K562 (cell line): ENCODE results near the gene ESR2. TPM values are rescaled to one million over a fixed set of nuclear protein-coding genes. Genes with fewer than 3 reads are reported as not detected.

Experiments used
- ATAC-seq: fragments of 200-7000 bp; cut with Tn5 transposase; 3 replicates; pipeline ENCODE4 v1.9.1; 2020; ENCODE audit warnings: moderate library complexity
- BruUV-seq: library from RNA; stranded (reverse); fragments of 400-500 nt; replicated peaks from 2 replicates; lab custom pipeline; 2021; lab: Mats Ljungman, UMichigan
- CTCF ChIA-PET: fragments of 300-600 bp; formaldehyde crosslinking; extraction: SDS; loops from one replicate; lab custom pipeline; 2021; ENCODE audit warnings: low intra/inter-chr PET ratio; lab: Yijun Ruan, JAX
- POLR2A ChIA-PET: fragments of 300-600, 350-650 bp; sonication (Branson Sonifier 250); formaldehyde crosslinking; extraction: SDS; loops from one replicate; lab custom pipeline; 2021; ENCODE audit warnings: antibody characterized with exemption, inconsistent platforms; lab: Yijun Ruan, JAX
- DNase-seq, 4 experiments: peaks; one replicate each; pipeline versions ENCODE4 v3.0.0 to v3.0.0-alpha.2; 2011 to 2018; ENCODE audit warnings: low spot score in 3 of 4, mixed read lengths in 3 of 4; ENCODE audit errors: extremely low read depth in 1 of 4
- FAIRE-seq: peaks from 2 replicates; lab custom pipeline; 2011; peaks lifted over from hg19 to GRCh38; lab: Jason Lieb, UNC
- H2AFZ ChIP-seq: 2 replicates; pipeline ENCODE4 v1.6.0; 2011; ENCODE audit warnings: low read depth, low read length, control low read depth, inconsistent platforms
- H3K27ac ChIP-seq: fragments of 200-600 bp; 3 replicates; pipeline ENCODE4 v1.8.0; 2011; ENCODE audit warnings: low read depth, mild to moderate bottlenecking, control low read depth, inconsistent platforms, low read length, moderate library complexity, mixed read lengths; ENCODE audit errors: extremely low read depth
- H3K27me3 ChIP-seq, 2 experiments: fragments of 300-600 bp in 1 of 2; 2 replicates in 1 of 2; 3 replicates in 1 of 2; pipeline versions ENCODE4 v1.6.0 to v1.8.0; 2011; ENCODE audit warnings: inconsistent platforms in 2 of 2, low read length in 2 of 2, mild to moderate bottlenecking in 1 of 2, mixed read lengths in 1 of 2, moderate library complexity in 1 of 2; ENCODE audit not compliant: control insufficient read depth in 2 of 2, insufficient read depth in 2 of 2
- H3K36me3 ChIP-seq: fragments of 300-600 bp; 3 replicates; pipeline ENCODE4 v1.8.0; 2011; ENCODE audit warnings: mild to moderate bottlenecking, low read length, inconsistent platforms; ENCODE audit not compliant: control insufficient read depth, insufficient read depth
- H3K4me1 ChIP-seq, 2 experiments: fragments of 200-600 bp in 1 of 2; replicated peaks in 1 of 2; 2 replicates in 1 of 2; 3 replicates in 1 of 2; pipeline versions ENCODE4 v1.5.1 to v1.8.0; 2011; ENCODE audit warnings: inconsistent platforms in 2 of 2, low read length in 2 of 2, mild to moderate bottlenecking in 1 of 2, mixed read lengths in 1 of 2, moderate library complexity in 1 of 2; ENCODE audit not compliant: control insufficient read depth in 2 of 2, insufficient read depth in 2 of 2
- H3K4me2 ChIP-seq: 2 replicates; pipeline ENCODE4 v1.6.1; 2011; ENCODE audit warnings: low read length, control low read depth, inconsistent platforms, mixed read lengths; ENCODE audit not compliant: insufficient read depth
- H3K4me3 ChIP-seq: fragments of 200-600 bp; sonication (generic), shearing (Covaris generic); 2 replicates; pipeline ENCODE4 v1.5.1; 2016; ENCODE audit warnings: control low read depth, inconsistent platforms
- H3K79me2 ChIP-seq: fragments of 200-600 bp; 3 replicates; pipeline ENCODE4 v1.8.0; 2011; ENCODE audit warnings: low read length, inconsistent platforms; ENCODE audit not compliant: control insufficient read depth, insufficient read depth
- H3K9ac ChIP-seq, 2 experiments: 2 replicates each; pipeline versions ENCODE4 v1.6.0 to v1.6.1; 2011; ENCODE audit warnings: low read depth in 2 of 2, low read length in 2 of 2, control low read depth in 1 of 2, inconsistent platforms in 1 of 2, mild to moderate bottlenecking in 1 of 2, mixed read lengths in 1 of 2; ENCODE audit not compliant: insufficient read depth in 1 of 2
- H3K9me1 ChIP-seq: one replicate; pipeline ENCODE4 v1.6.0; 2011; ENCODE audit warnings: inconsistent platforms, mild to moderate bottlenecking, low read length, moderate library complexity; ENCODE audit not compliant: control insufficient read depth, insufficient read depth
- H3K9me3 ChIP-seq: replicated peaks from 2 replicates; pipeline ENCODE4 v1.5.1; 2011; ENCODE audit warnings: low read depth, low read length, inconsistent platforms; ENCODE audit not compliant: control insufficient read depth, insufficient read depth
- H4K20me1 ChIP-seq: replicated peaks from 2 replicates; pipeline ENCODE4 v1.6.1; 2011; ENCODE audit warnings: low read length, inconsistent platforms, mixed read lengths; ENCODE audit not compliant: control insufficient read depth, insufficient read depth
- C11orf30 ChIP-seq: fragments of 450-650 bp; IDR thresholded peaks from 2 replicates; pipeline ENCODE4 v1.6.1; 2016; ENCODE audit warnings: low read depth, mild to moderate bottlenecking
- DMBX1 ChIP-seq: fragments of 250-450 bp; sonication (Bioruptor Pico); IDR thresholded peaks from 2 replicates; pipeline ENCODE4 v1.8.0; 2022; ENCODE audit warnings: inconsistent platforms, mild to moderate bottlenecking, moderate library complexity, borderline replicate concordance
- EP300 ChIP-seq: IDR thresholded peaks from 2 replicates; pipeline ENCODE4 v1.6.1; 2012; ENCODE audit warnings: low read length, improper control_type of control experiment
- FOXJ3 ChIP-seq: sonication (generic); formaldehyde crosslinking; IDR thresholded peaks from 2 replicates; pipeline ENCODE4 v1.4.0; 2020; ENCODE audit warnings: mild to moderate bottlenecking, missing genetic modification reagents
- FOXK2 ChIP-seq, 2 experiments: fragments of 450-650 bp; IDR thresholded peaks in 1 of 2; conservative IDR thresholded peaks in 1 of 2; 2 replicates each; pipeline ENCODE4 v1.6.1; 2016; ENCODE audit warnings: low read depth in 2 of 2, mild to moderate bottlenecking in 1 of 2
- JUN ChIP-seq, 2 experiments: sonication (generic) in 1 of 2; formaldehyde crosslinking in 1 of 2; IDR thresholded peaks; 2 replicates each; pipeline versions ENCODE4 v1.6.1 to v1.8.0; 2012 to 2022; ENCODE audit warnings: borderline replicate concordance in 2 of 2, mild to moderate bottlenecking in 2 of 2, improper control_type of control experiment in 1 of 2, low read depth in 1 of 2, low read length in 1 of 2, missing genetic modification reagents in 1 of 2
- MNT ChIP-seq, 2 experiments: fragments of 450-650 bp; conservative IDR thresholded peaks; 2 replicates each; pipeline ENCODE4 v1.6.1; 2017; ENCODE audit warnings: mild to moderate bottlenecking in 2 of 2, moderate library complexity in 2 of 2
- NRF1 ChIP-seq, 2 experiments: fragments of 450-650 bp; IDR thresholded peaks in 1 of 2; conservative IDR thresholded peaks in 1 of 2; 2 replicates each; pipeline ENCODE4 v1.6.1; 2014; ENCODE audit warnings: mild to moderate bottlenecking in 2 of 2
- PPARD ChIP-seq: fragments of 250-450 bp; sonication (Bioruptor Pico); IDR thresholded peaks from 2 replicates; pipeline ENCODE4 v1.8.0; 2022; ENCODE audit warnings: inconsistent platforms, mild to moderate bottlenecking, moderate library complexity
- TBL1XR1 ChIP-seq, 2 experiments: IDR thresholded peaks; 2 replicates each; pipeline ENCODE4 v1.6.1; 2012; ENCODE audit warnings: improper control_type of control experiment in 2 of 2, low read length in 2 of 2, mild to moderate bottlenecking in 1 of 2
- THRB ChIP-seq: fragments of 450-650 bp; formaldehyde crosslinking; conservative IDR thresholded peaks from 2 replicates; pipeline ENCODE4 v1.4.0; 2022; ENCODE audit warnings: mild to moderate bottlenecking, missing genetic modification characterization
- ZNF12 ChIP-seq: sonication (generic); formaldehyde crosslinking; IDR thresholded peaks from 2 replicates; pipeline ENCODE4 v1.4.0; 2020; ENCODE audit warnings: mild to moderate bottlenecking, missing genetic modification reagents
- ZNF146 ChIP-seq: IDR thresholded peaks from one replicate; pipeline ENCODE4 v1.6.1; 2018; ENCODE audit warnings: missing compliant biosample characterization; ENCODE audit not compliant: unreplicated experiment
- ZNF77 ChIP-seq: fragments of 250-450 bp; sonication (Bioruptor Pico); IDR thresholded peaks from 2 replicates; pipeline ENCODE4 v1.5.0; 2020
- WGBS: fragments of 100-300 bp; shearing (Covaris generic); methylation state at CpG from one replicate; pipeline ENCODE4 v1.1.6; 2016; ENCODE audit warnings: low coverage, mixed read lengths; ENCODE audit not compliant: insufficient coverage; ENCODE audit errors: missing lambda C conversion rate; 5-methylcytosine and 5-hydroxymethylcytosine counted together
- in situ Hi-C: fragments of 300-500 bp; cut with MboI; formaldehyde crosslinking; loops from 4 replicates; pipeline ENCODE4 v1.15.0; 2018; ENCODE audit warnings: inconsistent platforms, mixed read lengths
- intact Hi-C: fragments of 100-400 bp; cut with micrococcal nuclease; formaldehyde crosslinking; loops from 2 replicates; pipeline ENCODE4 v1.14.2; 2022
- polyA plus RNA-seq, 8 experiments: library from polyadenylated mRNA; depleted of rRNA in 4 of 8; stranded (reverse) in 5 of 8; unstranded in 3 of 8; fragments of >200 nt; fragmentation: Nextera tagmentation in 2 of 8; fragmentation: Illumina TruSeq in 1 of 8; extraction: Ambion mirVana in 2 of 8; extraction: Trizol in 1 of 8; gene quantifications; 2 replicates each; pipeline versions ENCODE4 v1.2.1 to v1.2.3, GENCODE V29; 2011 to 2014; ENCODE audit warnings: inconsistent platforms in 1 of 8, missing spikeins in 1 of 8
- total RNA-seq, 7 experiments: library from RNA; depleted of rRNA in 6 of 7; stranded (reverse); fragments of >200 nt in 6 of 7; fragmentation: Illumina TruSeq in 2 of 7; extraction: Trizol in 2 of 7; gene quantifications; 2 replicates each; pipeline versions ENCODE4 v1.2.1 to v1.2.3, GENCODE V29; 2011 to 2021; ENCODE audit warnings: low replicate concordance in 1 of 7
- TF ChIP-seq, protein P1 (sequence below): fragments of 450-650 bp; formaldehyde crosslinking; IDR thresholded peaks from 2 replicates; pipeline ENCODE4 v1.4.0; 2022; ENCODE audit warnings: missing genetic modification characterization

ESR2 gene
- total and polyA plus RNA-seq, 9 of the 15 experiments (the other 6 are each of a cell fraction or from before 2014, with no cell fraction given): 0.07 to 3.8 (median 2.0) TPM

GRCh38 chr14:64338616-64339316 is 44.6 kb upstream of the ESR2 start:
- no peaks in the 10 kb centered on the region for H3K9me1 ChIP-seq
- peak overlapping the region; percentile 63 for H3K4me3 ChIP-seq
- peaks cover 5% of the 10 kb centered on the region for H3K9me3 ChIP-seq
- DNase-seq: peak; percentile 94 to 96 (median 94)
- peaks cover 3 to 6% of the 10 kb centered on the region in 2 experiments; a peak in 3 of 5 replicates for H3K4me1 ChIP-seq
- CTCF ChIA-PET: no interaction called here
- peak; percentile 90 for ATAC-seq
- in situ Hi-C loops: no loop called here
- peak; percentile 97 for FAIRE-seq
- H3K9ac ChIP-seq: peak overlapping the region; percentile 45 to 86
- intact Hi-C loops: loop anchor here (2.0 kb wide), 1 partner anchor 48 kb away; no protein-coding TSS in a partner anchor
- H3K27me3 ChIP-seq: no peaks in the 10 kb centered on the region
- POLR2A ChIA-PET: interaction anchor here (0.5 to 1.2 kb wide), 6 partner anchors 8 to 726 kb away, joined by 3 read pairs; no protein-coding TSS in a partner anchor
- WGBS: under 1% methylated on average over 22 of the region's 49 CpGs
- no peaks in the 10 kb centered on the region for H4K20me1 ChIP-seq
- H3K4me2 ChIP-seq: peak overlapping the region; percentile 89
- peak overlapping the region; percentile 97 for H2AFZ ChIP-seq
- peaks cover 8% of the 10 kb centered on the region for H3K79me2 ChIP-seq
- no peaks in the 10 kb centered on the region for H3K36me3 ChIP-seq
- H3K27ac ChIP-seq: peak overlapping the region; percentile 83
- BruUV-seq: no TSS peak
- TF ChIP-seq ZNF12 (CRISPR knock-in tag) (no peak), C11orf30 (no peak), MNT (conservative IDR thresholded peaks at IDR 0.05) (peak; percentile 82 to 84), THRB (no peak), PPARD (no peak), JUN (IDR thresholded peaks at IDR 0.05; ENCODE audit: borderline replicate concordance, low read depth, low read length) (no peak), JUN (CRISPR knock-in tag; IDR thresholded peaks at IDR 0.05; ENCODE audit: borderline replicate concordance) (no peak), EP300 (no peak), ZNF77 (no peak), FOXJ3 (CRISPR knock-in tag) (no peak), NRF1 (conservative IDR thresholded peaks at IDR 0.05 in 1 of 2, IDR thresholded peaks at IDR 0.05 in 1 of 2) (peak; percentile 91 to 93), TBL1XR1 (IDR thresholded peaks at IDR 0.05; ENCODE audit: low read length in 2 of 2) (no peak), FOXK2 (conservative IDR thresholded peaks at IDR 0.05 in 1 of 2, IDR thresholded peaks at IDR 0.05 in 1 of 2; ENCODE audit: low read depth in 2 of 2) (peak; percentile 65 to 70), ZNF146 (CRISPR knock-in tag) (no peak), DMBX1 (CRISPR knock-in tag) (no peak)
- TF ChIP-seq, protein P1, sequence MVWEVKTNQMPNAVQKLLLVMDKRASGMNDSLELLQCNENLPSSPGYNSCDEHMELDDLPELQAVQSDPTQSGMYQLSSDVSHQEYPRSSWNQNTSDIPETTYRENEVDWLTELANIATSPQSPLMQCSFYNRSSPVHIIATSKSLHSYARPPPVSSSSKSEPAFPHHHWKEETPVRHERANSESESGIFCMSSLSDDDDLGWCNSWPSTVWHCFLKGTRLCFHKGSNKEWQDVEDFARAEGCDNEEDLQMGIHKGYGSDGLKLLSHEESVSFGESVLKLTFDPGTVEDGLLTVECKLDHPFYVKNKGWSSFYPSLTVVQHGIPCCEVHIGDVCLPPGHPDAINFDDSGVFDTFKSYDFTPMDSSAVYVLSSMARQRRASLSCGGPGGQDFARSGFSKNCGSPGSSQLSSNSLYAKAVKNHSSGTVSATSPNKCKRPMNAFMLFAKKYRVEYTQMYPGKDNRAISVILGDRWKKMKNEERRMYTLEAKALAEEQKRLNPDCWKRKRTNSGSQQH (CRISPR knock-in tag): no peak
